Measurements from ENCODE around the gene C2orf92. TPM values are rescaled to one million over a fixed set of nuclear protein-coding genes. Genes with fewer than 3 reads are reported as not detected.

Gene C2orf92
- total RNA-seq, 3 donors from 2014 or later, result 11.2 to 49.5 (median 27.9) TPM

DNA sequence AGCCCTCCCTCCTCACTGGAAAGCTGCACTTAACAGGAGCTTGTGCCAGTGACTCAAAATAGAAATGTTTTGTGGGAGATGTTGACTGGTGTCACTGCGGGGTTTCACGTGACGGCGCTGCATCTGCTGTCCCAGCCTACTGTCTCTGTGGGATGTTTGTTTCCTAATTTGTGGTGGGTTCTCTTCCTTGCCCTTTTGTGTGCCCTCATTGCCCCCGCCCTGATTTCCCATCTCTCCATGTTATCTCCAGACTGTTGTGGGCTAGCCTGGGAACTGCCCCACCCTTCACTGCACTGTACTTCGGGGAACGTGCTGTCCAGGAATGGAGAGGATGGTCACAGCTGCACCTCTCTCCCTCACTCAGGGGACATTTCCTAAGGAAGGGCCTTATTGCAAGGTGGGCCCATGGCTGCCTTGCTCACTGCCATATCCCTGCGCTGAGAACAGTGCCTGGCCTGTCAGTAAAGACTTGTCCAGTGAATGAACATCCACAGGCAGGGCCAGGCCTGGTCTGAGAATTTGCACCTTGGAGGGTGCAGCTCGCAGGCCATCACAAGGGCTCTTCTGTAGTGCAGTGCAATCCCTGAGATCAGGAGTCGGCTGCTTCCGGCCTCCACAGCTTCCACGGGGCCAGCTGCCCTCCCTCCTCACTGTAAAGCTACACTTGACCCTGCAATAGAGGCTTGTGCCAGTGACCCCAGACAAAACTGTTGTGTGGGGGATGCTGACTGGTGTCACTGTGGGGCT is 61.9 kb downstream of the C2orf92 start:
- Histone ChIP-seq H3K4me3 (no peak overlapping the region), H3K27me3 (no peaks in the 10 kb centered on the region), H3K9me3 (peaks cover 7 to 9% of the 10 kb centered on the region in 2 donors), H3K36me3 (no peaks in the 10 kb centered on the region), H3K27ac (no peak overlapping the region), H3K4me1 (no peaks in the 10 kb centered on the region)
- intact Hi-C loops (cut with DNase I; ENCODE audit: low total_unique reads), result no loop called here
- DNase-seq (ENCODE audit: low spot score in 2 of 2), result no peak
- no peak for TF ChIP-seq POLR2AphosphoS5 (IDR thresholded peaks at IDR 0.05)
- TF ChIP-seq CTCF (IDR thresholded peaks at IDR 0.05), result no peak
- TF ChIP-seq POLR2A (IDR thresholded peaks at IDR 0.05), result no peak

DNA sequence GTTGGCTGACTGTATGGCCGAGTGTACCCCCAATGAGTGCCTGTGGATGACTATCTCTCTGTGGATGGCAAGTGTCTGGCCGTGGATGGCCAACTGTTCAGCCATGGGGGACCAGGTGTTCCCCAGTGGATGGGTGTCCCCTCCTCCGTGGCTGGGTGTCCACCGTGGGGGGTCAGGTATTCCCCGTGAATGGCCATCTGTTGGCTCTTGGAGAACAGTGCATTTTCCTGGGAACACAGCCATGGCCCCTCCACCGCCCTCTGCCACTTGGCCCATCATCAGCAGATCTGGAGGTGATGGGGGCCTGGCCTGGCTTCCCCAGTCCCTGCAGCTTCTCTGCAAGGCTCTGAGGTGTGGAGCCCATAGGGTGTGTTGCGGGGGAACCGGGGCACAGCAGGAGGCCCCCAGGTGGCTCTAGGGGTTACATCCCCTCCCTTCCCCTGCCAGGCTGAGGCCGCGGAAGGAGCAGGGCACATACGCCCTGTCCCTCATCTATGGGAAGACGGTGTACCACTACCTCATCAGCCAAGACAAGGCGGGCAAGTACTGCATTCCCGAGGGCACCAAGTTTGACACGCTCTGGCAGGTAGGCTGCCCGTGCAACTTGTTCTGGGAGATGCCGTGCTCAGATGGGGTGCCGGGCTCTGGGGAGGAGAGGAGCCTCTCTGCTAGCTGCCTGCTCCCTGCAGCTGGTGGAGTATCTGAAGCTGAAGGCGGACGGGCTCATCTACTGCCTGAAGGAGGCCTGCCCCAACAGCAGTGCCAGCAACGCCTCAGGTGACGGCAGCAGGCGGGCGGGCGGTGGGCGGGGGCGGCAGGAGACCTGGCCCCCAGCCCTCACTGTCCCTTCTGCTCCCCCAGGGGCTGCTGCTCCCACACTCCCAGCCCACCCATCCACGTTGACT is 63.2 kb downstream of the C2orf92 start:
- no peaks in the 10 kb centered on the region for H3K36me3 ChIP-seq
- no peaks in the 10 kb centered on the region for H3K27me3 ChIP-seq
- TF ChIP-seq POLR2A (IDR thresholded peaks at IDR 0.05), result no peak
- no peak for TF ChIP-seq CTCF (IDR thresholded peaks at IDR 0.05)
- TF ChIP-seq POLR2AphosphoS5 (IDR thresholded peaks at IDR 0.05), result no peak
- H3K4me1 ChIP-seq, result no peaks in the 10 kb centered on the region
- no peak for DNase-seq (ENCODE audit: low spot score in 2 of 2)
- intact Hi-C loops (cut with DNase I; ENCODE audit: low total_unique reads), result no loop called here
- peaks cover 7 to 9% of the 10 kb centered on the region in 2 donors for H3K9me3 ChIP-seq
- H3K27ac ChIP-seq, result no peak overlapping the region
- H3K4me3 ChIP-seq, result no peak overlapping the region

- Histone ChIP-seq H3K27ac (no peak overlapping the region), H3K9me3 (peaks cover 7 to 9% of the 10 kb centered on the region in 2 donors), H3K27me3 (no peaks in the 10 kb centered on the region), H3K4me3 (no peak overlapping the region), H3K36me3 (no peaks in the 10 kb centered on the region), H3K4me1 (no peaks in the 10 kb centered on the region)
- intact Hi-C loops (cut with DNase I; ENCODE audit: low total_unique reads), result no loop called here
- TF ChIP-seq POLR2A (IDR thresholded peaks at IDR 0.05) (no peak), POLR2AphosphoS5 (IDR thresholded peaks at IDR 0.05) (no peak), CTCF (IDR thresholded peaks at IDR 0.05) (no peak)
- DNase-seq (ENCODE audit: low spot score in 2 of 2), result no peak
Measured at GRCh38 chr2:97733341-97734035, 64.0 kb downstream of the C2orf92 start.

DNA sequence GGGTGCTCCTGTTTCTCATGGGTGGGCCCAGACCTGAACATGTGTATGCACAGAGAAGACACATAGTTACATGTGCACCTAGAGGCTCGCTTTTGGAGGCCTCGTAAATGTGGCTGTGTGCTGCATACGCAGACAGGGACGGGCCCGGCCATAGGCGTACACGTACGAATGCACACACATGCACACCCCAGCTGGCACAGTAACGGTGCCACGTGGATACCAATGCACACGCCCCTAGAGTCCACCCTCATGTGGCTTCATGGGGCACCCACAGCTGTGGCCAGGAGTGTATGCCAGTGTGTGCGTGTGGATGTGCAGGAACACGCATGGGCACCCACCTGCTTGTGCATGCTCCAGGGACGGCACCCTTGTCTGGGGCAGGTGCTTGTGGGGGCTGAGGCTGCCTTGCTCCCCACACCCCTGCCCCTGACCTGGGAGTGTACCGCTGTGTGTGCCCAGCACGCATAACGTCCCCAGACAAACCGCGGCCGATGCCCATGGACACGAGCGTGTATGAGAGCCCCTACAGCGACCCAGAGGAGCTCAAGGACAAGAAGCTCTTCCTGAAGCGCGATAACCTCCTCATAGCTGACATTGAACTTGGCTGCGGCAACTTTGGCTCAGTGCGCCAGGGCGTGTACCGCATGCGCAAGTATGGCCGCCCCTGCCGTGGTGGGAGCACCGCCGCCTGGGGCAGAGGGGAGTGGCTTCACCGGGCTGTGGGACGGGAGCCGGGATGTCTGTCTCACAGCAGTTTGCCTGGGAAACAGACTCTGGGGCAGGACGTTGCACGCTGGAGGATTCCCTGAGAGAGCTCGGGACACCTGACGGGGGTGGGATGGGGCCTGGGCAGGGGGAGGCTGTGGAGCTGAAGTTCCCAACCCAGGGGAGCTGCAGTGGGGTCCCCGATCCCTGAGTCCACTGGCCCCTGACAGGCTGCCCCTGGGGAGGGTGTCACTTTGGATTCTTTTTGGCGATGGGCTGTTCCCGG is 64.8 kb downstream of the C2orf92 start:
- Histone ChIP-seq H3K27me3 (peaks cover 0 to under 1% of the 10 kb centered on the region in 2 donors), H3K36me3 (no peaks in the 10 kb centered on the region), H3K4me1 (no peaks in the 10 kb centered on the region), H3K4me3 (peak overlapping the region in 1 of 3 donors; percentile 31), H3K27ac (no peak overlapping the region), H3K9me3 (peaks cover 7 to 9% of the 10 kb centered on the region in 2 donors)
- TF ChIP-seq POLR2AphosphoS5 (IDR thresholded peaks at IDR 0.05) (no peak), POLR2A (IDR thresholded peaks at IDR 0.05) (no peak), CTCF (IDR thresholded peaks at IDR 0.05) (no peak)
- no peak for DNase-seq (ENCODE audit: low spot score in 2 of 2)
- intact Hi-C loops (cut with DNase I; ENCODE audit: low total_unique reads), result no loop called here

Data from breast epithelium (tissue), 4 donors.